Measurements from ENCODE around the gene BARHL1.

The BARHL1 gene

GRCh38 chr9:132554755-132555154 lies 27.7 kb upstream of the BARHL1 start:
- H3K27ac ChIP-seq (ENCODE audit: extremely low read depth, low read depth, low read length) = no peak overlapping the region
- H3K9me3 ChIP-seq (ENCODE audit: control insufficient read depth, insufficient read depth, low read depth, low read length) = no peaks in the 10 kb centered on the region
- no peak overlapping the region for H3K4me3 ChIP-seq (ENCODE audit: low read depth, low read length)
- POLR2A ChIA-PET = no interaction called here
- no peaks in the 10 kb centered on the region for H3K4me1 ChIP-seq (ENCODE audit: control insufficient read depth, insufficient read depth, low read length)
- CTCF ChIA-PET = interaction anchor here (0.6 kb wide), 1 partner anchor 80 kb away, joined by 3 read pairs; no protein-coding TSS in a partner anchor
- H3K36me3 ChIP-seq (ENCODE audit: control insufficient read depth in 2 of 2, insufficient read depth in 1 of 2, low read length in 2 of 2) = no peaks in the 10 kb centered on the region
- TF ChIP-seq PRDM10 (tag by site-specific recombination; IDR thresholded peaks at IDR 0.05) = no peak
- TF ChIP-seq ZNF76 (tag by site-specific recombination; IDR thresholded peaks at IDR 0.05; ENCODE audit: borderline replicate concordance, low read depth) = no peak
- TF ChIP-seq ZNF501 (tag by site-specific recombination; IDR thresholded peaks at IDR 0.05) = no peak
- no peak for TF ChIP-seq YY1 (tag by site-specific recombination; IDR thresholded peaks at IDR 0.05)
- no peak for TF ChIP-seq ZNF777 (tag by site-specific recombination; IDR thresholded peaks at IDR 0.05; ENCODE audit: borderline replicate concordance)
- TF ChIP-seq ZNF707 (tag by site-specific recombination; IDR thresholded peaks at IDR 0.05) = no peak
- peak; percentile 97 for TF ChIP-seq ZNF366 (tag by site-specific recombination; conservative IDR thresholded peaks at IDR 0.05)
- no peak for TF ChIP-seq HOXC10 (CRISPR knock-in tag; IDR thresholded peaks at IDR 0.05)
- TF ChIP-seq ZNF785 (tag by site-specific recombination; IDR thresholded peaks at IDR 0.05) = no peak
- TF ChIP-seq ZBTB10 (tag by site-specific recombination; IDR thresholded peaks at IDR 0.05) = no peak
- no peak for TF ChIP-seq PRDM6 (tag by site-specific recombination; IDR thresholded peaks at IDR 0.05)
- peak; percentile 84 for TF ChIP-seq ZBTB17 (tag by site-specific recombination; IDR thresholded peaks at IDR 0.05)
- no peak for TF ChIP-seq ZNF433 (tag by site-specific recombination; IDR thresholded peaks at IDR 0.05; ENCODE audit: low read depth)
- TF ChIP-seq ZBTB6 (tag by site-specific recombination; IDR thresholded peaks at IDR 0.05) = no peak
- TF ChIP-seq ZNF677 (tag by site-specific recombination; IDR thresholded peaks at IDR 0.05) = no peak
- no peak for TF ChIP-seq ZIC2 (tag by site-specific recombination; IDR thresholded peaks at IDR 0.05)

GRCh38 chr9:132555528-132555927 lies 26.9 kb upstream of the BARHL1 start:
- ChIA-PET POLR2A (no interaction called here), CTCF (interaction anchor here (0.6 to 0.9 kb wide), 2 partner anchors 12 to 80 kb away, joined by 3 read pairs; no protein-coding TSS in a partner anchor)
- Histone ChIP-seq H3K9me3 (ENCODE audit: control insufficient read depth, insufficient read depth, low read depth, low read length) (no peaks in the 10 kb centered on the region), H3K27ac (ENCODE audit: extremely low read depth, low read depth, low read length) (no peak overlapping the region), H3K36me3 (ENCODE audit: control insufficient read depth in 2 of 2, insufficient read depth in 1 of 2, low read length in 2 of 2) (no peaks in the 10 kb centered on the region), H3K4me1 (ENCODE audit: control insufficient read depth, insufficient read depth, low read length) (no peaks in the 10 kb centered on the region), H3K4me3 (ENCODE audit: low read depth, low read length) (no peak overlapping the region)
- TF ChIP-seq ZNF626 (tag by site-specific recombination; IDR thresholded peaks at IDR 0.05) (no peak), BCL11B (tag by site-specific recombination; IDR thresholded peaks at IDR 0.05; ENCODE audit: low read depth) (no peak), ZNF571 (tag by site-specific recombination; IDR thresholded peaks at IDR 0.05) (no peak), YY2 (tag by site-specific recombination; IDR thresholded peaks at IDR 0.05) (no peak), WT1 (tag by site-specific recombination; IDR thresholded peaks at IDR 0.05) (no peak), GLI2 (tag by site-specific recombination; IDR thresholded peaks at IDR 0.05; ENCODE audit: borderline replicate concordance, low read depth) (no peak), ZNF26 (tag by site-specific recombination; IDR thresholded peaks at IDR 0.05) (no peak), ZNF768 (tag by site-specific recombination; IDR thresholded peaks at IDR 0.05) (no peak), SP3 (tag by site-specific recombination; IDR thresholded peaks at IDR 0.05) (no peak), ZNF548 (tag by site-specific recombination; IDR thresholded peaks at IDR 0.05) (no peak)
